HG03342 (cell line): ENCODE results near the gene OLIG2.

Experiments
- ATAC-seq: cut with Tn5 transposase; IDR thresholded peaks from one replicate; pipeline ENCODE4 v1.9.1; 2021; ENCODE audit warnings: mild to moderate bottlenecking, moderate library complexity; ENCODE audit not compliant: unreplicated experiment

The OLIG2 gene

GRCh38 chr21:33019885-33020557 lies 5.7 kb upstream of the OLIG2 start:
- ATAC-seq, result no peak

GRCh38 chr21:33020558-33021100 lies 5.1 kb upstream of the OLIG2 start:
- no peak for ATAC-seq

- ATAC-seq, result no peak
Measured at GRCh38 chr21:33021150-33021549, 4.6 kb upstream of the OLIG2 start.

GRCh38 chr21:33021667-33022066 lies 4.1 kb upstream of the OLIG2 start:
- no peak for ATAC-seq

DNA sequence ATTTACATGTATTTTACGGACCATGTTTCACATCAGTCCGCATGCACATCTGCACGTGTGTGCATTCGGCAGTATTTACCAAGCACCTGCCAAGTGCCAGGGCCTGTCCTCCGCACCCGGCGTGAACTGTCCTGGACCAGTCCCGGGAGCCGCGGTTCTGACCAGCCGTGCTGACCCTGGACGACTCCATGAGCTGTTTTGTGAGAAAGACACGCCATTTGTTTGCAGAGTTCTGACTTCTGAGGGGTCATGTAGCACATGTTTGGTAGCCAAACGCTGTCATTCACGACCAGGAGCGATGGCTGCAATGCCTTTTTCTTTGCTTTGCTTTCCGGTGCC lies 3.3 kb upstream of the OLIG2 start:
- ATAC-seq, result no peak

- no peak for ATAC-seq
Measured at GRCh38 chr21:33022828-33023573, 2.7 kb upstream of the OLIG2 start.

- ATAC-seq, result no peak
Measured at GRCh38 chr21:33023574-33024200, 2.0 kb upstream of the OLIG2 start.

GRCh38 chr21:33024201-33025103 lies 1.3 kb upstream of the OLIG2 start:
- no peak for ATAC-seq

- ATAC-seq, result no peak
Measured at GRCh38 chr21:33025106-33025488, 638 bp upstream of the OLIG2 start.

GRCh38 chr21:33026443-33026858 lies 716 bp downstream of the OLIG2 start:
- no peak for ATAC-seq

- ATAC-seq, result no peak
Measured at GRCh38 chr21:33026878-33027400, 1.2 kb downstream of the OLIG2 start.

DNA sequence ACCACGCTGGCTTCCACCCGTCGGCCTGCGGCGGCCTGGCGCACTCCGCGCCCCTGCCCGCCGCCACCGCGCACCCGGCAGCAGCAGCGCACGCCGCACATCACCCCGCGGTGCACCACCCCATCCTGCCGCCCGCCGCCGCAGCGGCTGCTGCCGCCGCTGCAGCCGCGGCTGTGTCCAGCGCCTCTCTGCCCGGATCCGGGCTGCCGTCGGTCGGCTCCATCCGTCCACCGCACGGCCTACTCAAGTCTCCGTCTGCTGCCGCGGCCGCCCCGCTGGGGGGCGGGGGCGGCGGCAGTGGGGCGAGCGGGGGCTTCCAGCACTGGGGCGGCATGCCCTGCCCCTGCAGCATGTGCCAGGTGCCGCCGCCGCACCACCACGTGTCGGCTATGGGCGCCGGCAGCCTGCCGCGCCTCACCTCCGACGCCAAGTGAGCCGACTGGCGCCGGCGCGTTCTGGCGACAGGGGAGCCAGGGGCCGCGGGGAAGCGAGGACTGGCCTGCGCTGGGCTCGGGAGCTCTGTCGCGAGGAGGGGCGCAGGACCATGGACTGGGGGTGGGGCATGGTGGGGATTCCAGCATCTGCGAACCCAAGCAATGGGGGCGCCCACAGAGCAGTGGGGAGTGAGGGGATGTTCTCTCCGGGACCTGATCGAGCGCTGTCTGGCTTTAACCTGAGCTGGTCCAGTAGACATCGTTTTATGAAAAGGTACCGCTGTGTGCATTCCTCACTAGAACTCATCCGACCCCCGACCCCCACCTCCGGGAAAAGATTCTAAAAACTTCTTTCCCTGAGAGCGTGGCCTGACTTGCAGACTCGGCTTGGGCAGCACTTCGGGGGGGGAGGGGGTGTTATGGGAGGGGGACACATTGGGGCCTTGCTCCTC lies 1.9 kb downstream of the OLIG2 start:
- ATAC-seq, result no peak

GRCh38 chr21:33028287-33028670 lies 2.5 kb downstream of the OLIG2 start:
- no peak for ATAC-seq

DNA sequence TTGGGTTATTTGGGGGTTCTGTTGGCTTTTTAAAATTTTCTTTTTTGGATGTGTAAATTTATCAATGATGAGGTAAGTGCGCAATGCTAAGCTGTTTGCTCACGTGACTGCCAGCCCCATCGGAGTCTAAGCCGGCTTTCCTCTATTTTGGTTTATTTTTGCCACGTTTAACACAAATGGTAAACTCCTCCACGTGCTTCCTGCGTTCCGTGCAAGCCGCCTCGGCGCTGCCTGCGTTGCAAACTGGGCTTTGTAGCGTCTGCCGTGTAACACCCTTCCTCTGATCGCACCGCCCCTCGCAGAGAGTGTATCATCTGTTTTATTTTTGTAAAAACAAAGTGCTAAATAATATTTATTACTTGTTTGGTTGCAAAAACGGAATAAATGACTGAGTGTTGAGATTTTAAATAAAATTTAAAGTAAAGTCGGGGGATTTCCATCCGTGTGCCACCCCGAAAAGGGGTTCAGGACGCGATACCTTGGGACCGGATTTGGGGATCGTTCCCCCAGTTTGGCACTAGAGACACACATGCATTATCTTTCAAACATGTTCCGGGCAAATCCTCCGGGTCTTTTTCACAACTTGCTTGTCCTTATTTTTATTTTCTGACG lies 3.1 kb downstream of the OLIG2 start:
- no peak for ATAC-seq

DNA sequence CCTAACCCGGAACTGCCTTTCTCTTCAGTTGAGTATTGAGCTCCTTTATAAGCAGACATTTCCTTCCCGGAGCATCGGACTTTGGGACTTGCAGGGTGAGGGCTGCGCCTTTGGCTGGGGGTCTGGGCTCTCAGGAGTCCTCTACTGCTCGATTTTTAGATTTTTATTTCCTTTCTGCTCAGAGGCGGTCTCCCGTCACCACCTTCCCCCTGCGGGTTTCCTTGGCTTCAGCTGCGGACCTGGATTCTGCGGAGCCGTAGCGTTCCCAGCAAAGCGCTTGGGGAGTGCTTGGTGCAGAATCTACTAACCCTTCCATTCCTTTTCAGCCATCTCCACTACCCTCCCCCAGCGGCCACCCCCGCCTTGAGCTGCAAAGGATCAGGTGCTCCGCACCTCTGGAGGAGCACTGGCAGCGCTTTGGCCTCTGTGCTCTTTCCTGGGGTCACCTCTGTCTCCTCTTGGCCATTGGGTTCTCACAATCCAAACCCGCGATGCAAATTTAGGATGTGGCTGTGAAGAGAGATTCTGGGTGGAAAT lies 3.7 kb downstream of the OLIG2 start:
- ATAC-seq, result no peak

DNA sequence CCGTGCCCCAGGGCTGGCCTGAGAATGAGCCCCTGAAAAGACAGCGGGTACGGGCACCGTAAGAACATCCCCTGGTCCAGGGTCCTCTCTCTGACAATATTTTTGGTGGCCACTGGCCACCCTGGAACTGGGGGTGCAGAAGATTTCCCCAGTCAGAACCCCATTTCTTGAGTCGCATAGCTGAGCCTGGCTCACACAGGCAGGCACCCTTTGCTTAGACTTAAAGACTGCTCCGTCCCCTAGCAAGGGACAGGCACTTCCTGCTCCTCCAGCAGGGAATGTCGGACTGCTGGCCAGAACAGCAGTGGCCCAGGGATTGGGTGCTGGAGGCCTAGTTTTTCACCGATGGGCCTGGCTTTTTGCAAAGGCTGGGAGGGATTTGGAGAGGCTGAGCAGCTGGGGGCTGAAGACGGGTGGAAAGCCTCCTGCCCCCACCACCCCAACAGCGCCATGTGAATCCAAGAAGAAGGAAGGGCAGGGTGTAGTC lies 4.3 kb downstream of the OLIG2 start:
- ATAC-seq, result no peak

DNA sequence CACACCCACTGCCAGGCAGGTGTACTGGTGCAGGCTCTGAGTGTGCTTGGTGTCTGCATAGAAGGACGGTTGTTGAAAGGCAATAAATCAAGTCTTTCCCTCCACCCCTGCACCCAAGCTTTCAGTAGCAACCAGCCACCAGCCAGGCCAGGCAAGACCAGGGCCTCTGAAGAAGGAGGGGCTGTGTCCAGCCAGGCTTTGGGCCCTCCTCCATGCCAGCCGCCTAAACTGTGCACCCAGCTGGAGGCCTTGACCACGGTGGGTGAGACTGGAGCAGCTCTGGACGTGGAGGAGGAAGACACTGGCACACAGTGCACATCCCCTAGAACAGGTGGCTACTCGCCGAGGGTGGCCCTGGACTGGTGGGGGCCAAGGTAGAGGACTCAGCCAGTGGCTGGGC lies 4.9 kb downstream of the OLIG2 start:
- ATAC-seq, result no peak

GRCh38 chr21:33031152-33031911 lies 5.6 kb downstream of the OLIG2 start:
- no peak for ATAC-seq
